GM19099 (cell line): ENCODE results near the gene VMP1.

Source experiments
- POLR2A ChIP-seq: IDR thresholded peaks from 3 replicates; pipeline ENCODE4 v1.6.1; 2011; ENCODE audit warnings: low read depth; ENCODE audit not compliant: insufficient read length; ENCODE audit errors: extremely low read depth

VMP1 gene

GRCh38 chr17:59804901-59805465 is 97.5 kb downstream of the VMP1 start:
- no peak for TF ChIP-seq POLR2A

GRCh38 chr17:59807892-59808509 is 100.5 kb downstream of the VMP1 start:
- TF ChIP-seq POLR2A, result no peak

- no peak for TF ChIP-seq POLR2A
Observed at GRCh38 chr17:59810894-59811153, 103.4 kb downstream of the VMP1 start.

GRCh38 chr17:59811209-59811608 is 103.8 kb downstream of the VMP1 start:
- TF ChIP-seq POLR2A, result no peak

- TF ChIP-seq POLR2A, result no peak
Observed at GRCh38 chr17:59812139-59812538, 104.7 kb downstream of the VMP1 start.

- no peak for TF ChIP-seq POLR2A
Observed at GRCh38 chr17:59814276-59814675, 106.8 kb downstream of the VMP1 start.

GRCh38 chr17:59814685-59815084 is 107.2 kb downstream of the VMP1 start:
- TF ChIP-seq POLR2A, result no peak

GRCh38 chr17:59815965-59816364 is 108.5 kb downstream of the VMP1 start:
- no peak for TF ChIP-seq POLR2A

GRCh38 chr17:59825533-59826322 is 118.3 kb downstream of the VMP1 start:
- no peak for TF ChIP-seq POLR2A

GRCh38 chr17:59826706-59827453 is 119.4 kb downstream of the VMP1 start:
- TF ChIP-seq POLR2A, result peak; percentile 28

GRCh38 chr17:59827721-59828477 is 120.4 kb downstream of the VMP1 start:
- peak; percentile 83 for TF ChIP-seq POLR2A

GRCh38 chr17:59828478-59828760 is 121.0 kb downstream of the VMP1 start:
- no peak for TF ChIP-seq POLR2A

- TF ChIP-seq POLR2A, result peak; percentile 40
Observed at GRCh38 chr17:59828819-59829216, 121.4 kb downstream of the VMP1 start.

- TF ChIP-seq POLR2A, result no peak
Observed at GRCh38 chr17:59829217-59830006, 122.0 kb downstream of the VMP1 start.
